ENCODE results near the gene MRGPRG.

The MRGPRG gene

DNA sequence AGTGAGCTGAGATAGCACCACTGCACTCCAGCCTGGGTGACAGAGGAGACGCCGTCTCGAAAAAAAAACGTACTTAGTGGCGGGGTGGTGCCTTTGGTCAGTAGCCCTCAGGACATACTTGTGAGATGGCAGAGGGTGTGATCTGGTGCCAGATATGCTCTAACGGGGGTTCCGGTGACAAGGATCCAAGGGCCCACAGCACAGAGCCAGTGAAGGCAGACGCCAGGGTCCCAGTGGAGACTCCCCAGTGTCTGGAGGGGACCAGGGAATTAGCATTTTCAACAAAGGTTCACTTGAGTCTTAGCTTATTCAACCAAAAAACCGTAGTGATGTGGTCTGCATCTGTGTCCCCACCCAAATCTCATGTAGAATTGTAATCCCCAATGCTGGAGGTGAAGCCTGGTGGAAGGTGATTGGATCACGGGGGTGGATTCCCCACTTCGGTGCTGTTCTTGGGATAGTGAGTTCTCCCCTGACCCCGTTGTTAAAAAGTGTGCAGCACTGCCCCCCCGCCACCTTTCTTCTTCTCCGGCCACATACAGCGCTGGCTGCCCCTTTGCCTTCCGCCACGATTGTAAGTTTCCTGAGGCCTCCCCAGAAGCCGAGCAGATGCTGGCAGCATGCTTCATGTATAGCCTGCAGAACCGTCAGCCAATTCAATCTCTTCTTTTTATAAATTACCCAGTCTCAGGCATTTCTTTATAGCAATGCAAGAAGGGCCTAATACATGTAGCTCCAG, 26.9 kb downstream of the MRGPRG start:
- H3K27me3 ChIP-seq = peaks cover 0 to 52% of the 10 kb centered on the region in 2 donors

DNA sequence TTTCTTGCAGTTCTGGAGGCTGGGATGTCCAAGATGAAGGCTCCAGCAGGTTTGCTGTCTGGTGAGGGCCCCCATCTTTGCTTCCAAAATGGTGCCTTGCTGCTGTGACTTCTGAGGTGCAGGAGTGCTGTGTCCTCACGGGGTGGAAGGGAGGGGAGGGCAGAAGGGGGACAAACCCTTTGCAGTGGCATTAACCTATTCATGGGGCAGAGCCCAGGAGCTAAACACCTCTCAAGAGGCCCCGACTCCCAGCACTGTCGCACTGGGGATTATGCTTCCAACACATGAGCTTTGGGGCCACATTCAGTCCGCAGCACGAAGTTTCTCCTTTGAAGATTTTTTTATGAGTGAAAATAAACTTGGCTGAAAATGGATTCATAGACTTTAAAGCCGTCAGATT, 28.0 kb downstream of the MRGPRG start:
- H3K27ac ChIP-seq = no peak overlapping the region
- no peaks in the 10 kb centered on the region for H3K36me3 ChIP-seq
- H3K4me3 ChIP-seq = no peak overlapping the region
- peaks cover 0 to 42% of the 10 kb centered on the region in 2 donors for H3K27me3 ChIP-seq
- H3K9me3 ChIP-seq = no peaks in the 10 kb centered on the region
- no peaks in the 10 kb centered on the region for H3K4me1 ChIP-seq
- intact Hi-C loops (cut with DNase I; ENCODE audit: low total_unique reads) = no loop called here
- DNase-seq = peak in 1 of 2 donors; percentile 24
- TF ChIP-seq, protein P1, sequence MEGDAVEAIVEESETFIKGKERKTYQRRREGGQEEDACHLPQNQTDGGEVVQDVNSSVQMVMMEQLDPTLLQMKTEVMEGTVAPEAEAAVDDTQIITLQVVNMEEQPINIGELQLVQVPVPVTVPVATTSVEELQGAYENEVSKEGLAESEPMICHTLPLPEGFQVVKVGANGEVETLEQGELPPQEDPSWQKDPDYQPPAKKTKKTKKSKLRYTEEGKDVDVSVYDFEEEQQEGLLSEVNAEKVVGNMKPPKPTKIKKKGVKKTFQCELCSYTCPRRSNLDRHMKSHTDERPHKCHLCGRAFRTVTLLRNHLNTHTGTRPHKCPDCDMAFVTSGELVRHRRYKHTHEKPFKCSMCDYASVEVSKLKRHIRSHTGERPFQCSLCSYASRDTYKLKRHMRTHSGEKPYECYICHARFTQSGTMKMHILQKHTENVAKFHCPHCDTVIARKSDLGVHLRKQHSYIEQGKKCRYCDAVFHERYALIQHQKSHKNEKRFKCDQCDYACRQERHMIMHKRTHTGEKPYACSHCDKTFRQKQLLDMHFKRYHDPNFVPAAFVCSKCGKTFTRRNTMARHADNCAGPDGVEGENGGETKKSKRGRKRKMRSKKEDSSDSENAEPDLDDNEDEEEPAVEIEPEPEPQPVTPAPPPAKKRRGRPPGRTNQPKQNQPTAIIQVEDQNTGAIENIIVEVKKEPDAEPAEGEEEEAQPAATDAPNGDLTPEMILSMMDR (IDR thresholded peaks at IDR 0.05) = no peak

More for the DNA sequence above, 26.9 kb downstream of the MRGPRG start:
- intact Hi-C loops (cut with DNase I; ENCODE audit: low total_unique reads) = no loop called here
- H3K4me3 ChIP-seq = no peak overlapping the region
- TF ChIP-seq, protein P1 (IDR thresholded peaks at IDR 0.05) = no peak
- no peaks in the 10 kb centered on the region for H3K9me3 ChIP-seq
- no peaks in the 10 kb centered on the region for H3K4me1 ChIP-seq
- no peak overlapping the region for H3K27ac ChIP-seq
- H3K36me3 ChIP-seq = no peaks in the 10 kb centered on the region
- DNase-seq = peak in 1 of 2 donors; percentile 33

- DNase-seq = no peak
- H3K27ac ChIP-seq = no peak overlapping the region
- intact Hi-C loops (cut with DNase I; ENCODE audit: low total_unique reads) = no loop called here
- H3K9me3 ChIP-seq = no peaks in the 10 kb centered on the region
- no peaks in the 10 kb centered on the region for H3K36me3 ChIP-seq
- TF ChIP-seq, protein P1 (IDR thresholded peaks at IDR 0.05) = no peak
- H3K4me1 ChIP-seq = no peaks in the 10 kb centered on the region
- H3K4me3 ChIP-seq = no peak overlapping the region
- H3K27me3 ChIP-seq = peaks cover 0 to 38% of the 10 kb centered on the region in 2 donors
These were observed 28.6 kb downstream of the MRGPRG start for GRCh38 chr11:3189886-3190583.

DNA sequence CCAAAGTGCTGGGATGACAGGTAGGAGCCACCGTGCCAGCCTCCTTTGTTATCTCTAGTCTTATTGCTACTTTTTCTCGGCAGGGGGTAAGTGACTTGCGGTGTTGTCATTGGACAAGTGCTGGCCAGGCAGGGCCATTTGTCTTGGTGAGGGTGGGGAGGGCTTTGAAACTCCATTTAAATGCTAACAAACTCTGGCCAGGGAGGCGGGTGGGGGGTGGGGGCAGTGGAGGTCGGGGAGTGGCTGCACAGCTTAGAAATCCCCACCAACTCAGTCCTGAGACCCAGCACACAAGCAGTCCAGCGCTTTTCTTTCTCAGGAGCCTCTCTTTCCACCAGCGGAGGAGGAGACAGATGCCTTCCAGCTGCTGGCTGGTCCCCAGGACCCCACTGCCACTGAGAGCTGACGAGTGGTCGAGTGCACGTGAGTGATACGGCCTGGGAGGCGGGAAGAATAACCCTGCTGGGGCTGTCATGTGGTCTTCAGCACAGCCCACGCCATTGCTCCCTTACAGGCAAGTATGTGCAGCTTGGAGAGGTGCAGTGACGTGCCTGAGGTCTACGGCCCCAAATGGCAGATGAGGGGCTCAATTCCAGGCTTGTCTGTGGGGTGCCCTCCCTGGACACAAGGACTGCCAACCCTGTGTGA, 29.3 kb downstream of the MRGPRG start:
- intact Hi-C loops (cut with DNase I; ENCODE audit: low total_unique reads) = no loop called here
- DNase-seq = peak in 1 of 2 donors; percentile 39
- Histone ChIP-seq H3K4me3 (no peak overlapping the region), H3K27ac (no peak overlapping the region), H3K36me3 (no peaks in the 10 kb centered on the region), H3K9me3 (no peaks in the 10 kb centered on the region), H3K4me1 (no peaks in the 10 kb centered on the region), H3K27me3 (peaks cover 0 to 37% of the 10 kb centered on the region in 2 donors)
- TF ChIP-seq, protein P1 (IDR thresholded peaks at IDR 0.05) = no peak

GRCh38 chr11:3188496-3189195, 30.0 kb downstream of the MRGPRG start:
- intact Hi-C loops (cut with DNase I; ENCODE audit: low total_unique reads) = no loop called here
- peak in 1 of 2 donors; percentile 41 for DNase-seq
- Histone ChIP-seq H3K4me1 (no peaks in the 10 kb centered on the region), H3K9me3 (no peaks in the 10 kb centered on the region), H3K27ac (no peak overlapping the region), H3K4me3 (no peak overlapping the region), H3K27me3 (peaks cover 0 to 31% of the 10 kb centered on the region in 2 donors), H3K36me3 (no peaks in the 10 kb centered on the region)
- TF ChIP-seq, protein P1 (IDR thresholded peaks at IDR 0.05) = no peak
